ENCODE measurements around the gene LMO7.

DNA sequence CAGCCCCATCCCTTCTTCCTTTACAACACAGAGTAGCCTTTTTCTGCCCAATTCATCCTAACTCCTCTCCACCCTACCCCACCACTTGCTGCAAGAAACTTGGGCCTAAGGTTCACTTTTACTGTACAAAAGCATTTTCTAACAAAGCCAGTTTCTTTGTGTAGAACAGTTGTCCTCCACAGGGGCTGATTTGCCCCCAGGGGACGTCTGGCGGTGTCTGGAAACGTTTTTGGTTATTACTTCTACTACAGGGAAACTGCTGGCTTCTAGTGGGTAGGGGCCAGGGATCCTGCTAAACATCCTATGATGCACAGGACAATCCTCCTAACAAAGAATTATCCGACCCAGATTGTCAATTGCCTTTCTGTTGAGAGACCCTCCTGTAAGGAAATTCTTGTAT lies 7.3 kb upstream of the LMO7 start:
- TF ChIP-seq POLR2A (IDR thresholded peaks at IDR 0.05; ENCODE audit: low read length) (no peak), GATA1 (IDR thresholded peaks at IDR 0.05; ENCODE audit: low read depth, low read length) (no peak)

All from erythroblast (primary cell).